Mesenchymal stem cell (in vitro differentiated cells and primary cell): ENCODE results near the gene FADS6.
A peak's percentile ranks its signal among the peaks of the same experiment; 100 is the strongest.

Source experiments
- DNase-seq: peaks from one replicate; pipeline ENCODE4 v3.0.0-alpha.2; 2013
- H2AFZ ChIP-seq: one replicate; pipeline ENCODE4 v1.6.1; 2013; ENCODE audit warnings: low read depth, mild to moderate bottlenecking, control low read depth, inconsistent platforms, low read length, moderate library complexity
- H2AK5ac ChIP-seq: 2 replicates; pipeline ENCODE4 v1.6.1; 2013; ENCODE audit warnings: low read length, moderate library complexity, mild to moderate bottlenecking, inconsistent platforms; ENCODE audit not compliant: severe bottlenecking
- H2BK120ac ChIP-seq: one replicate; pipeline ENCODE4 v1.6.1; 2013; ENCODE audit warnings: low read depth, mild to moderate bottlenecking, inconsistent platforms, low read length, moderate library complexity
- H2BK12ac ChIP-seq, 2 experiments: one replicate each; pipeline ENCODE4 v1.6.1; 2013; ENCODE audit warnings: inconsistent platforms in 2 of 2, low read length in 2 of 2, mild to moderate bottlenecking in 2 of 2, moderate library complexity in 2 of 2, control low read depth in 1 of 2
- H2BK15ac ChIP-seq: one replicate; pipeline ENCODE4 v1.6.1; 2013; ENCODE audit warnings: mild to moderate bottlenecking, low read depth, inconsistent platforms; ENCODE audit not compliant: poor library complexity, severe bottlenecking
- H2BK5ac ChIP-seq: 2 replicates; pipeline ENCODE4 v1.6.1; 2013; ENCODE audit warnings: low read depth, mild to moderate bottlenecking, low read length, control low read depth, inconsistent platforms; ENCODE audit not compliant: poor library complexity, severe bottlenecking
- H3K14ac ChIP-seq, 2 experiments: one replicate each; pipeline ENCODE4 v1.6.1; 2013; ENCODE audit warnings: inconsistent platforms in 2 of 2, low read length in 2 of 2, control low read depth in 1 of 2, mild to moderate bottlenecking in 1 of 2, moderate library complexity in 1 of 2
- H3K18ac ChIP-seq, 2 experiments: one replicate each; pipeline ENCODE4 v1.6.1; 2013; ENCODE audit warnings: inconsistent platforms in 2 of 2, low read length in 2 of 2, control low read depth in 1 of 2, low read depth in 1 of 2, mild to moderate bottlenecking in 1 of 2
- H3K23ac ChIP-seq, 2 experiments: one replicate each; pipeline ENCODE4 v1.6.1; 2013; ENCODE audit warnings: inconsistent platforms in 2 of 2, low read length in 2 of 2, mild to moderate bottlenecking in 2 of 2, moderate library complexity in 2 of 2, control low read depth in 1 of 2
- H3K27ac ChIP-seq: 2 replicates; pipeline ENCODE4 v1.5.1; 2013; ENCODE audit warnings: mild to moderate bottlenecking, moderate library complexity, low read length, control low read depth, inconsistent platforms; ENCODE audit not compliant: poor library complexity, severe bottlenecking
- H3K27me3 ChIP-seq, 2 experiments: 2 replicates each; pipeline versions ENCODE4 v1.6.1 to v1.7.0; 2013; ENCODE audit warnings: low read length in 2 of 2, mild to moderate bottlenecking in 2 of 2, moderate library complexity in 2 of 2, control low read depth in 1 of 2, inconsistent platforms in 1 of 2; ENCODE audit not compliant: control insufficient read depth in 1 of 2, insufficient read depth in 1 of 2
- H3K36me3 ChIP-seq, 2 experiments: 2 replicates each; pipeline versions ENCODE4 v1.6.1 to v1.7.0; 2013; ENCODE audit warnings: low read length in 2 of 2, control low read depth in 1 of 2, inconsistent platforms in 1 of 2, low read depth in 1 of 2, mild to moderate bottlenecking in 1 of 2; ENCODE audit not compliant: insufficient read depth in 2 of 2, control insufficient read depth in 1 of 2
- H3K4ac ChIP-seq, 2 experiments: one replicate each; pipeline ENCODE4 v1.6.1; 2013; ENCODE audit warnings: inconsistent platforms in 2 of 2, low read length in 2 of 2, mild to moderate bottlenecking in 2 of 2, moderate library complexity in 2 of 2, control low read depth in 1 of 2, low read depth in 1 of 2
- H3K4me1 ChIP-seq: 2 replicates; pipeline ENCODE4 v1.6.1; 2013; ENCODE audit warnings: low read depth, low read length, control low read depth; ENCODE audit not compliant: control insufficient read depth, insufficient read depth
- H3K4me2 ChIP-seq: 2 replicates; pipeline ENCODE4 v1.6.1; 2013; ENCODE audit warnings: low read length, mild to moderate bottlenecking, inconsistent platforms; ENCODE audit not compliant: poor library complexity, severe bottlenecking
- H3K4me3 ChIP-seq, 2 experiments: 2 replicates each; pipeline versions ENCODE4 v1.5.1 to v1.7.0; 2013; ENCODE audit warnings: low read length in 2 of 2, mild to moderate bottlenecking in 2 of 2, control low read depth in 1 of 2, low read depth in 1 of 2; ENCODE audit not compliant: insufficient read depth in 1 of 2
- H3K79me1 ChIP-seq: replicated peaks from 2 replicates; pipeline ENCODE4 v1.6.1; 2013; ENCODE audit warnings: mild to moderate bottlenecking, control low read depth, low read length, inconsistent platforms; ENCODE audit not compliant: poor library complexity, severe bottlenecking
- H3K9ac ChIP-seq: 2 replicates; pipeline ENCODE4 v1.7.0; 2013; ENCODE audit warnings: mild to moderate bottlenecking, low read length, moderate library complexity
- H3K9me3 ChIP-seq: 2 replicates; pipeline ENCODE4 v1.7.0; 2013; ENCODE audit warnings: mild to moderate bottlenecking, low read length; ENCODE audit not compliant: control insufficient read depth
- H4K8ac ChIP-seq: one replicate; pipeline ENCODE4 v1.6.1; 2013; ENCODE audit warnings: inconsistent platforms, mild to moderate bottlenecking, low read length, moderate library complexity
- H4K91ac ChIP-seq: one replicate; pipeline ENCODE4 v1.6.1; 2013; ENCODE audit warnings: mild to moderate bottlenecking, low read length, inconsistent platforms
- WGBS: methylation state at CpG from one replicate; pipeline ENCODE4 v1.1.7; 2013; ENCODE audit warnings: mixed read lengths; 5-methylcytosine and 5-hydroxymethylcytosine counted together

Gene FADS6

GRCh38 chr17:74888469-74888868 lies 5.0 kb downstream of the FADS6 start:
- Histone ChIP-seq H2BK12ac (no peak overlapping the region), H4K91ac (no peak overlapping the region), H3K4me3 (peak overlapping the region in 1 of 2 experiments; percentile 2), H3K27me3 (peaks cover 50 to 79% of the 10 kb centered on the region in 2 experiments), H3K9me3 (no peaks in the 10 kb centered on the region), H2BK15ac (no peak overlapping the region), H4K8ac (no peak overlapping the region), H3K9ac (no peak overlapping the region), H2BK120ac (no peak overlapping the region), H3K27ac (no peak overlapping the region), H2BK5ac (no peak overlapping the region), H3K14ac (no peak overlapping the region), H3K4me1 (peaks cover 10% of the 10 kb centered on the region), H2AK5ac (no peak overlapping the region), H3K79me1 (no peaks in the 10 kb centered on the region), H3K18ac (no peak overlapping the region), H2AFZ (no peak overlapping the region), H3K4me2 (no peak overlapping the region), H3K23ac (no peak overlapping the region), H3K4ac (no peak overlapping the region), H3K36me3 (no peaks in the 10 kb centered on the region)
- 82% methylated on average over 13 of the region's 13 CpGs for WGBS
- no peak for DNase-seq

GRCh38 chr17:74883241-74883745 lies 10.1 kb downstream of the FADS6 start:
- peaks cover 34 to 73% of the 10 kb centered on the region in 2 experiments for H3K27me3 ChIP-seq
- no peak overlapping the region for H2AK5ac ChIP-seq
- H3K36me3 ChIP-seq: no peaks in the 10 kb centered on the region
- H3K4me1 ChIP-seq: no peaks in the 10 kb centered on the region
- H3K4ac ChIP-seq: no peak overlapping the region
- no peak overlapping the region for H3K4me2 ChIP-seq
- no peak overlapping the region for H3K4me3 ChIP-seq
- H3K9ac ChIP-seq: no peak overlapping the region
- H3K79me1 ChIP-seq: no peaks in the 10 kb centered on the region
- H2BK15ac ChIP-seq: no peak overlapping the region
- H2AFZ ChIP-seq: no peak overlapping the region
- no peak overlapping the region for H4K91ac ChIP-seq
- H3K14ac ChIP-seq: no peak overlapping the region
- H3K27ac ChIP-seq: no peak overlapping the region
- no peak overlapping the region for H3K23ac ChIP-seq
- H2BK120ac ChIP-seq: no peak overlapping the region
- H2BK12ac ChIP-seq: no peak overlapping the region
- no peaks in the 10 kb centered on the region for H3K9me3 ChIP-seq
- 82% methylated on average over 15 of the region's 15 CpGs for WGBS
- no peak overlapping the region for H3K18ac ChIP-seq
- H2BK5ac ChIP-seq: no peak overlapping the region
- no peak overlapping the region for H4K8ac ChIP-seq
- no peak for DNase-seq

- Histone ChIP-seq H3K4ac (no peak overlapping the region), H4K8ac (no peak overlapping the region), H3K9me3 (no peaks in the 10 kb centered on the region), H2BK5ac (no peak overlapping the region), H3K18ac (no peak overlapping the region), H2AFZ (no peak overlapping the region), H4K91ac (no peak overlapping the region), H2BK12ac (no peak overlapping the region), H3K27me3 (peaks cover 39 to 71% of the 10 kb centered on the region in 2 experiments), H2BK15ac (no peak overlapping the region), H3K14ac (no peak overlapping the region), H3K4me2 (no peak overlapping the region), H3K36me3 (no peaks in the 10 kb centered on the region), H2AK5ac (no peak overlapping the region), H3K79me1 (no peaks in the 10 kb centered on the region), H3K4me1 (no peaks in the 10 kb centered on the region), H3K9ac (no peak overlapping the region), H3K23ac (no peak overlapping the region), H2BK120ac (no peak overlapping the region), H3K27ac (no peak overlapping the region), H3K4me3 (no peak overlapping the region)
- no peak for DNase-seq
- 84% methylated on average over 20 of the region's 20 CpGs for WGBS
Measured at GRCh38 chr17:74882517-74883240, 10.8 kb downstream of the FADS6 start.

- DNase-seq: no peak
- Histone ChIP-seq H3K23ac (no peak overlapping the region), H2BK120ac (no peak overlapping the region), H2BK5ac (no peak overlapping the region), H4K8ac (no peak overlapping the region), H3K4me3 (no peak overlapping the region), H3K4ac (no peak overlapping the region), H3K14ac (no peak overlapping the region), H2AK5ac (no peak overlapping the region), H3K79me1 (no peaks in the 10 kb centered on the region), H3K18ac (no peak overlapping the region), H2AFZ (no peak overlapping the region), H3K27ac (no peak overlapping the region), H4K91ac (no peak overlapping the region), H3K4me2 (no peak overlapping the region), H3K9me3 (no peaks in the 10 kb centered on the region), H3K4me1 (no peaks in the 10 kb centered on the region), H3K27me3 (peaks cover 39 to 58% of the 10 kb centered on the region in 2 experiments), H2BK15ac (no peak overlapping the region), H2BK12ac (no peak overlapping the region), H3K9ac (no peak overlapping the region), H3K36me3 (no peaks in the 10 kb centered on the region)
- 76% methylated on average over 10 of the region's 11 CpGs for WGBS
Measured at GRCh38 chr17:74881073-74881472, 12.4 kb downstream of the FADS6 start.
